H1 (cell line): ENCODE measurements around the gene DRAM1. TPM values are rescaled to one million over a fixed set of nuclear protein-coding genes. Genes with fewer than 3 reads are reported as not detected.

Source experiments
- BCL11A ChIP-seq, 2 experiments: IDR thresholded peaks; one replicate each; pipeline ENCODE4 v1.6.1; 2011; ENCODE audit warnings: low read depth in 2 of 2, low read length in 2 of 2, mild to moderate bottlenecking in 2 of 2
- CREB1 ChIP-seq: IDR thresholded peaks from 2 replicates; pipeline ENCODE4 v1.6.1; 2012; ENCODE audit warnings: inconsistent platforms
- EP300 ChIP-seq, 2 experiments: IDR thresholded peaks; 1 replicate in 1 of 2; 2 replicates in 1 of 2; pipeline ENCODE4 v1.6.1; 2011 to 2012; ENCODE audit warnings: low read depth in 2 of 2, low read length in 2 of 2, mild to moderate bottlenecking in 2 of 2, borderline replicate concordance in 1 of 2, inconsistent platforms in 1 of 2, moderate library complexity in 1 of 2
- JUN ChIP-seq: IDR thresholded peaks from 2 replicates; pipeline ENCODE4 v1.6.1; 2011; ENCODE audit warnings: low read depth, mild to moderate bottlenecking, improper control_type of control experiment, low read length
- KDM1A ChIP-seq: fragments of 200-600, 300-600 bp; sonication (generic); IDR thresholded peaks from 2 replicates; pipeline ENCODE4 v1.7.1; 2016; ENCODE audit warnings: mild to moderate bottlenecking, low read length, borderline replicate concordance
- NANOG ChIP-seq: IDR thresholded peaks from 2 replicates; pipeline ENCODE4 v1.6.1; 2011; ENCODE audit warnings: low read length, low read depth, mild to moderate bottlenecking, inconsistent platforms; ENCODE audit not compliant: insufficient read depth, poor library complexity, severe bottlenecking
- NRF1 ChIP-seq: IDR thresholded peaks from 2 replicates; pipeline ENCODE4 v1.6.1; 2011; ENCODE audit warnings: mild to moderate bottlenecking, low read depth, low read length, improper control_type of control experiment
- POLR2A ChIP-seq, 2 experiments: IDR thresholded peaks; 1 replicate in 1 of 2; 2 replicates in 1 of 2; pipeline ENCODE4 v1.6.1; 2011; ENCODE audit warnings: low read depth in 2 of 2, low read length in 2 of 2, mild to moderate bottlenecking in 2 of 2; ENCODE audit errors: control extremely low read depth in 1 of 2
- RXRA ChIP-seq: IDR thresholded peaks from 2 replicates; pipeline ENCODE4 v1.6.1; 2011; ENCODE audit warnings: low read depth, mild to moderate bottlenecking, low read length, moderate library complexity; ENCODE audit not compliant: insufficient read depth
- SP1 ChIP-seq: IDR thresholded peaks from 2 replicates; pipeline ENCODE4 v1.6.1; 2011; ENCODE audit warnings: low read depth, low read length
- SRF ChIP-seq: IDR thresholded peaks from 2 replicates; pipeline ENCODE4 v1.6.1; 2011; ENCODE audit warnings: mild to moderate bottlenecking, low read depth, low read length, moderate library complexity
- SUZ12 ChIP-seq: fragments of 200-600 bp; sonication (generic); IDR thresholded peaks from 2 replicates; pipeline ENCODE4 v1.6.1; 2012; ENCODE audit warnings: mild to moderate bottlenecking, inconsistent platforms, low read length, moderate library complexity, mixed read lengths
- TAF7 ChIP-seq: optimal IDR thresholded peaks from 2 replicates; pipeline ENCODE3; 2011; ENCODE audit warnings: low read depth, mild to moderate bottlenecking, inconsistent platforms, low read length, moderate library complexity, borderline replicate concordance
- polyA plus RNA-seq, 7 experiments: library from polyadenylated mRNA; depleted of rRNA in 3 of 7; stranded (reverse) in 5 of 7; unstranded in 2 of 7; fragments of >200 nt in 5 of 7; fragments of 200-250 nt in 2 of 7; gene quantifications; 1 replicate in 5 of 7; 2 replicates in 1 of 7; 4 replicates in 1 of 7; pipeline versions ENCODE4 v1.2.1 to v1.2.3, GENCODE V29; 2011 to 2013; ENCODE audit warnings: missing spikeins in 2 of 7, mixed read lengths in 2 of 7
- total RNA-seq: library from RNA; stranded (reverse); fragmentation: NEBNext Ultra II Directional; extraction: Animal tissue kit (Norgen Biotek cat#: 25700); gene quantifications from 2 replicates; pipeline ENCODE4 v1.2.1, GENCODE V29; 2021
- TF ChIP-seq, protein P1 (sequence below), 3 experiments: IDR thresholded peaks; 1 replicate in 2 of 3; 2 replicates in 1 of 3; pipeline versions ENCODE4 v1.5.1 to v1.6.1; 2011; ENCODE audit warnings: low read length in 3 of 3, mild to moderate bottlenecking in 3 of 3, inconsistent platforms in 2 of 3, low read depth in 1 of 3, moderate library complexity in 1 of 3; ENCODE audit not compliant: insufficient read depth in 1 of 3; ENCODE audit errors: control extremely low read depth in 1 of 3
- TF ChIP-seq, protein P2 (sequence below): IDR thresholded peaks from 2 replicates; pipeline ENCODE4 v1.6.1; 2011; ENCODE audit warnings: low read depth, mild to moderate bottlenecking, low read length; ENCODE audit not compliant: insufficient read depth

DRAM1 gene
- total and polyA plus RNA-seq, 2 of the 8 experiments (the other 6 are each of a cell fraction or from before 2014, with no cell fraction given) = 4.6 to 6.2 TPM

DNA sequence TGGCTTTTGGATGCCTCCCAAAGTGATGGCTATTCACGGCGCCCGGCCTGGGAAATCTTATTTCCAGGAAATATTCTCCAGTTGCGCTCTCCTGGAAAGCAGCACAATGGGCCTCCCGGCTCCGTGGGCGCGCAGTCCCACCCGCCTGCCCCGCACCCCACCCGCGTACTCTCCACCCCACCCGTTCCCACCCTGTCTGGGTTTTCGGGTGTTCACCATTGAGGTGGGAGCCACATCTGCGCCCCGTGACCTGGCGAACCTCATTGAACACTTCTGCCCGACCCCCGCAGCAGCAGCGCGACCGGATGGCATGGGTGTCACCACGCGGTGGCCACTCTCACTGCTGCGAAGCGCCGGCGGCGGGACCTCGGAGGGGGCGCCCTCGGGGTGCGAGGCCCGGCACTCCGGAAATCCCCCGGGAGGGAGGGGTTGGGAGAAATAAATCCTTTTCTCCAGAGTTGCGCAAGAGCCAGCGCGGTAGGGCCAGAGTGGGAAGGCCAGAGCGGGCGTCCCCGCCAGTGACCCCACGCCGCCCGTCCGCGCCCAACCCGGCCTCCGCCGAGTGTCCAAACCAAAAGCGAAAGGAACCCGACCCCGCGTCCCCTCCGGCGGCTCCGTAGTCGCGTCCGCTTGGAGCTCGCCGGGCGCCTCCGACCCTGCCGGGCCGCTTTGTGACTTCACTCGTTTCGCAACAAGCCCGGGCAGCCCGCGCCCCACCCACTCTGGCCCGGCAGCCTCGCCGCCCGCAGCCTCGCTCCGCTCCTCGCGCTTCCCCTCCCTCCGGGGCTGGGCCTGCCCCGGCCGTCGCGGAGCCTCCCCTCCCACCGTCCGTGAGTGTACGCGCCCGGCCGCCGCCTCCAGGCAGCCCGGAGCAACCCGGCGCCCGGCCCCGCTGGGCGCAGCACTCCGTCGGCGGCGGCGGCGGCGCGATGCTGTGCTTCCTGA lies at the start of gene DRAM1 (continued):
- TF ChIP-seq, protein P1, sequence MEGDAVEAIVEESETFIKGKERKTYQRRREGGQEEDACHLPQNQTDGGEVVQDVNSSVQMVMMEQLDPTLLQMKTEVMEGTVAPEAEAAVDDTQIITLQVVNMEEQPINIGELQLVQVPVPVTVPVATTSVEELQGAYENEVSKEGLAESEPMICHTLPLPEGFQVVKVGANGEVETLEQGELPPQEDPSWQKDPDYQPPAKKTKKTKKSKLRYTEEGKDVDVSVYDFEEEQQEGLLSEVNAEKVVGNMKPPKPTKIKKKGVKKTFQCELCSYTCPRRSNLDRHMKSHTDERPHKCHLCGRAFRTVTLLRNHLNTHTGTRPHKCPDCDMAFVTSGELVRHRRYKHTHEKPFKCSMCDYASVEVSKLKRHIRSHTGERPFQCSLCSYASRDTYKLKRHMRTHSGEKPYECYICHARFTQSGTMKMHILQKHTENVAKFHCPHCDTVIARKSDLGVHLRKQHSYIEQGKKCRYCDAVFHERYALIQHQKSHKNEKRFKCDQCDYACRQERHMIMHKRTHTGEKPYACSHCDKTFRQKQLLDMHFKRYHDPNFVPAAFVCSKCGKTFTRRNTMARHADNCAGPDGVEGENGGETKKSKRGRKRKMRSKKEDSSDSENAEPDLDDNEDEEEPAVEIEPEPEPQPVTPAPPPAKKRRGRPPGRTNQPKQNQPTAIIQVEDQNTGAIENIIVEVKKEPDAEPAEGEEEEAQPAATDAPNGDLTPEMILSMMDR (IDR thresholded peaks at IDR 0.05; ENCODE audit: control extremely low read depth in 1 of 3, insufficient read depth in 1 of 3, low read depth in 1 of 3, low read length in 3 of 3) = peak in 1 of 3 experiments; percentile 0; a peak in 1 of 4 replicates
- TF ChIP-seq SP1 (no peak), RXRA (no peak), POLR2A (IDR thresholded peaks at IDR 0.05; ENCODE audit: control extremely low read depth in 1 of 2, low read depth in 2 of 2, low read length in 2 of 2) (peak; percentile 41 to 83), KDM1A (peak; percentile 23; the same call in 1 of the 2 replicates), SRF (no peak), CREB1 (no peak), SUZ12 (no peak), EP300 (IDR thresholded peaks at IDR 0.05; ENCODE audit: borderline replicate concordance in 1 of 2, low read depth in 2 of 2, low read length in 2 of 2) (no peak; a peak in 1 of 3 replicates), TAF7 (no peak), BCL11A (IDR thresholded peaks at IDR 0.05; ENCODE audit: low read depth in 2 of 2, low read length in 2 of 2) (no peak), JUN (no peak), NANOG (no peak), NRF1 (no peak)
- TF ChIP-seq, protein P2, sequence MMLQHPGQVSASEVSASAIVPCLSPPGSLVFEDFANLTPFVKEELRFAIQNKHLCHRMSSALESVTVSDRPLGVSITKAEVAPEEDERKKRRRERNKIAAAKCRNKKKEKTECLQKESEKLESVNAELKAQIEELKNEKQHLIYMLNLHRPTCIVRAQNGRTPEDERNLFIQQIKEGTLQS = no peak
